ENCODE measurements around the gene FBXO39.
"Not testable (repeated sequence)": the region's sequence is repeated elsewhere in the genome, so short reads cannot be mapped to it uniquely, and the experiment has no call there.

Gene FBXO39

GRCh38 chr17:6793748-6794493, 17.9 kb downstream of the FBXO39 start:
- DNase-seq: no peak

DNA sequence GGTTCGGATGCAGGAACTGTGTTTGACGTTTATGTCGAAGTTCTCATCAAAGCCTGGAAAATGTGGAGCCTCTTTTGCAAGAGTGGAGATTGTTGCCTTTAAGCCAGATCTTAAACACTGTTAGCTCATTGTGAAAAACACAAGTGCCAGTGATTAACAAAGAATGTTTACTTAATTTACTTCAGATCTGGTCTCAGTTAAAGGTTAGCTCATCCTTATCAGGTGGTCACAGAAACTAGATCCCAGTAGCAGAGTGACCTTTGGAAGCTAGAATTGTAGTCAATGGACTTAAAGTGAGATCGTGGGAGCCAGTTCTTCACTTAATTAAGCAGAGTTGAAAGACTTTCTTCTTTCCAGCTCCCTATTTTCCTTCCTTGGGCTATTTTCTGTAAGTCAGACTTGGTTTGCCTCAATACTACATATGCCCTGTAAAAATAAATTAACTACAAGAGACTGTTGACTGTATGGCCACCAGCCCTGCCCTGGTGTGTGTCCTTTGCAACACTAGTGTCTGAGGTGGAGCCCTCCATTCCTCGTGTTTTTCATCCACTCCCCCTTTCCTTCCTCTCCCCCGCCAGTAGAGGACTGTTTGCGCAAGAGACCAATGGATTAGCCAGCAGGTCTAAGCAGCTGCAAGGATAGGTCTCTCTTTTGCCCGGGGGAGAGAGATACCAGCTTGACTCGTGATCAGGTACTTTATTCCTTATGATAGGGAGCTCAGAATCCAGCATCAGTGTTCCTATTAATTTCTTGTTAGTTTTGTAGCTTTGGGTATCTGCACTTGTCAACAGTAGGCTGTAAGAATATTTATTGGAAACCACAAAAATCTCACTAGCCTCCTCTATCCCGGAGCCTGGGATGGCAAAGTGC, 20.2 kb downstream of the FBXO39 start:
- DNase-seq: no peak

DNA sequence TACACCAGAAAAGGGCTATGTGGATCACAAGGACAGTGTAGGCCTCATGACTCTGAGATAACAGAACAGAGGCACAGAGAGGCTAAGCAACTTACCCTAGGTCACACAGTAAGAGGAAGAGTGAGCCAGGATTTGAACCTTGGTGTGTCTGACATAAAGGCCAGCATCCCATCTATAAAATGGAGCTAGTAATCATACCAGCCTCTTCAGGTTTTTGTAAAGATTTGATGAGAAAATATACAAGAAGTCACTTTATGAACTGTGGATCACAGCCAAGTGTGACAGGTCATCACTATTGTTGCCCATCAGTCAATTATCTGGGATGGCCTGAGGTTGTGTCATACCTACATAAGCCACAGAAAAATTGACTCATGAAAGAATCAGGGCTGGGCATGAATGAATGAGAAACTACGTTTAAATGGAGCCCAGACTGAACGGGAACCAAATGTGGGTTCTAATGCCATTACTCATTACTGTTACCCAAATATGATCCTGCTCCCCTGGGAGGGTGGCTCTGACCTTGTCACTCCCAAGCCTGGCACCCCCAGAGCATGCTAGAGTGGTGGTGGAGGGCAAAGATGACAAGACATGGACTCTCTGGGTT, 21.0 kb downstream of the FBXO39 start:
- DNase-seq: no peak

- DNase-seq: no peak
These were observed 21.8 kb downstream of the FBXO39 start for GRCh38 chr17:6797718-6798351.

- no peak for DNase-seq
These were observed 23.7 kb downstream of the FBXO39 start for GRCh38 chr17:6799738-6800137.

DNA sequence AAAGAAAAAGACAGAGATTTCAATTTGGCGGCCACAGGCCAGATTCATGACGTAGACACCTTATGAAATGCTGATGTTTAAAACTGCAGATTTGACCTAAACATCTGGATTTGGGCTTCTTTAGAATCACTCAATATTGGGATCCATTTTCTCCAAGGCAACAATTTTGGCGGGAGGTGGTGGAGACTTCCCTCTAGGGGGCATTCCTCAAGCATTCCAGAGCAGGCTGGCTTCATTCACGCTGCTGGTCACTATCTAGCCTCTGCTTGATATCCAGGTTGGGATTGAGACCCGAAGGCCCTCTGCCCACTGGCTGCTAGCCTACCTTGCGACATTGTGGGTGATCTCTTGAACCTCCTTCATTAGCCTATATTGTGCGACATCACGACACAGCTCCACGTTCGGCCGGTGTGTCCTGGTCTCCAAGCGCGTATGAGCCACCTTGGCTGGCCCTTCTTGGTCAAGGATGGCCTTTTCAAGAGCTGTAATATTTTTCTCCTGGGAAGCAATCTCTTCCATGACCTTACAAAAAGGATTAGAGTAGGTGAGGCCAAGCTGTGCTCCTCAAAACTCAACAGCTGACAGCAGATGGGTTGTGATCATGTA, 24.5 kb downstream of the FBXO39 start:
- no peak for DNase-seq

DNA sequence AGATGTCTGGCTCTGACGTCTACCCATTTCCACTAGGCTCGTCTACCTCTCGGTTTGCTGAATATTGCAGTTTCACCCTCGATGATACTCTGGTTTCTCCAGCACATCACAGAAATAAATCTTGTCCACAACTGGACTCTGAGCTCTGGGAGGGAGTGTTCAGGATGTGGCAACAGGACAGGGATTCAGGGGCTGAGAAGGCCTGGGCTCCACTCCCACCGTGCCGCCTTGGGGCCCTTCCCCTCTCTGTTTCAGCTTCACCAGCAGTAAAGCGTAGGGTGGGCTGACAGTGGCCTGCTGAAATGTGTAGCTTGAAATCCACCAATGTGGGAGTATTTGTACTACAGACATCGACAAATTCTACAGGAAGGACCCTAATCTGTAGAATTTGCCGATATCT, 35.5 kb downstream of the FBXO39 start:
- DNase-seq: no peak

DNA sequence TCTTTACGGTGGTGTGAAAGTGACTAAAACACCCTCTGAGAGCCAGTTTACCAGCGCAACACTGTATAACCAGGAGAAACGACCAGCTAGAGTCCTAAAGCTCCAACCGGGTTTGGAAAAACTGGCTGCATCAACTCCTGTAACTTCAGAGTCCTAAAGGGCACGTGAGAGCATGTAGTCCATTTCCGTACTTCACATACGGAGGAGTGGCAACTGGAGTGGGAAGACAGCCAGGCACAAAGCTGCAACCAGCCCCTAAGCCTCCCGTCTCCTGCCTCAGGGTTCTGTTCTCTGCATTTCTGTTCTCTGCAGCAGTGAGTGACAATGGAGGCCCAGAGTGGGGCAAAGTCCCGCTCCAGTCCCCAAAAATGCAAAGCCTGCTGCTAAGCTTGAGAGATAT, 36.3 kb downstream of the FBXO39 start:
- no peak for DNase-seq

DNA sequence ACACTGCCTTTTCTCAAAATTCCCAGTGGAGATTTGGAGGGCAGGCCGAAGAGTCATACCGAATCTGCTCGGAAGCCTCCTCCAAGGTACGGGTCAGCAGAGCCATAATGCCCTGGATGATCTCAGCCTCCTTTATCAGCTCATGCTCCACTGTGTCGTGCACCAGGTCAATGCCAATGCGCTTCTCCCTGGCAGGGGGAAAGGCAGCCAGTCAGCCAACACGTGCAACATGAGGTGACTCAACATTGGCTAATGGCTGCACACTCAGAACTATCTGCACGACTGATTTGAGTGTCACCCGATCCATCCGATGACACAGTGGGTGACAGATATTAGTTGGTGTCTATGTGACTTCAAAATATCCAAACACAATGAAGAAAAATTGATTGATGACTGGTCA, 39.8 kb downstream of the FBXO39 start:
- DNase-seq: no peak

- DNase-seq: not testable (repeated sequence)
These were observed 40.4 kb downstream of the FBXO39 start for GRCh38 chr17:6816368-6816767.

DNA sequence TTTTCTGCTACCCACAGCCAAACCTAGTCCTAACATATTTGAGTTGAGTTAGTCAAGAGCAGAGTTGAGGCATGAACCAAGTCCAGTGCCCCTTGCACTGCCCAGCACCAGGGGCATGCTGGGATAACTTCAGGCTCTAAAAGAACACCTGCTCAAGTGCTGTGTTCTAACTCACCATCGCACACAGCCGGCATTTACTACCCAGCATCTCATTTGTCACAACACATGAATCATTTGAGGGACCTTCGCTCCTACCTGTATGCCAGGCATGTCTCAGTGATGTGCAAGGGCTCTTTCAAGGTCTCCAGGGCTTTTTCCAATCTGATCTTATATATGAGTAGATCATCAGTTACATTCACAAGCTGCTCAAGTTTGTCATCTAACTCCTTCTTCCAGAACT, 42.9 kb downstream of the FBXO39 start:
- DNase-seq: no peak

DNA sequence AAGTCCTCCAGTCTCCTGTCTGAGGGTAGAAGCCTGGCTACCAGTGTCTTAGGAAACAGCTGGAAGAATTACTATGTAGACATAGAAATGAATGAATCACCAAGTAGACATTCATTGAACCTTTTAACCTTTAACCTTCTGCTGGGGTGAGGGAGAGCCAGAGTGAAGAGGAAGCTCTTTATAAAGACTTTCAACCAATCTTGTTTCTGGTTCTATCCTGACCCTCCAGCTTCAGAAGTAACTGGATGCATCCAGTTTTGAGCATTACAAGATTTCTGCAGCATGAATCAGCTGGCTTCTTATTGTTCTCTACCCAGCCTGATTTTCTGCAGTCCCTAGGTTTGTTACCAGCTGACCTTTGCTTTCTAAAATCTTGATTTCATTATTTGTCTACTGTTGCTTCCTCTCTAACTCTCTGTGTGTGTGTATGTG, 47.0 kb downstream of the FBXO39 start:
- no peak for DNase-seq

DNA sequence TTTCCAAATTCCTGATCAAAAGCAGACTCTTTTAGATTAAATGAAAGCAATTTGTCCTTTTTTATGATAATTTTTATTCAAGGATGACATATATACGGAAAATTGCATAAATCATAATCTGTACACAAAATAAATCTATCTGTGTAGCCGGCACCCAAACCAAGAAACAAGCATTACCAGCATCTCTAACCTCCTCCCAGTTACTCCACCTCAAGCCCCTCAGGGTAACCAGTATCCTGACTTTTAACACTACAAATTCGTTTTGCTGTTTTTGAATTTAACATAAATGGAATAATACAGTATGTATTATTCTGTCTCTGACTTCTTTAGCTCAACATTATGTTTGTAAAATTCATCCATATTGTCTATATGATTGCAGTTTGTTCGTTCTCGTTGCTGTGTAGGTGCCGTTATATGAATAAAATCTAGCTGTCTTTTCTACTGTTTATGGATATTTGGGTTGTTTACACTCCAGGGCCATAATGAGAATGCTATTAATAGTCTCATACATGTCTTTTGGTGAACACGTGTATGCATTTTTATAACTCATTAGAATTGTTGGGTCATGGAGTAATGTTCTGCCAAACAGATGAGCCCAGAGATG, 54.5 kb downstream of the FBXO39 start:
- DNase-seq: no peak

GRCh38 chr17:6831661-6832263, 55.7 kb downstream of the FBXO39 start, which contains the start of gene TEKT1:
Gene TEKT1, minus strand, starts transcription at chr17:6831729. Its CDS starts 1,353 bp downstream, at chr17:6830376.
- DNase-seq: peak; percentile 49 to 51

All from activated CD4-positive, alpha-beta T cell treated with anti-CD3 and anti-CD28 coated beads, Interleukin-2, amount 50 U/mL, for 4 hours (primary cell).